ENCODE results near the gene UBXN7. TPM values are rescaled to one million over a fixed set of nuclear protein-coding genes. Genes with fewer than 3 reads are reported as not detected.
"Not testable (repeated sequence)": the region's sequence is repeated elsewhere in the genome, so short reads cannot be mapped to it uniquely, and the experiment has no call there.

UBXN7 gene
- polyA plus RNA-seq, 1 of the 3 experiments (the other 2 are of a cell fraction), result 6.4 TPM

DNA sequence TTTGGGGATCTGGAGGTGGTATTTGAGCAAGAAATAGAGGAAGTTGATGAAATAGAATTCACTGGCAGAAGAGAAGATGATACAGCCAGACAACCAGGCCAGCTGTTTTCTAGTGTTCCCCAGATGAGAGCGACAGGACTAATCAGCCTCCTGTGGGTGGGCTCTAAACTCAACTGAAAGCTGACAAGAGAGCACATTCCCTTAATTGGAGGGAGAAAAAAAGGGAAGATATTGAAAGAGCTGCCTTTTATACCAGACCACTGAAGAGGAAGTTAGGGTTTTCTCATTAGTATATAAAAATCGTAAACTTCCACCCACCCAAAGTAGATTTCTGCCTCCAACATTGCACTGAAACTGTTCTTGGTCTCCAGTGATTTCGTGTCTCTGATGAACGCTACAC lies 87.6 kb downstream of the UBXN7 start:
- Histone ChIP-seq H3K36me3 (replicated peaks in 1 of 2; ENCODE audit: control insufficient read depth in 1 of 2, insufficient read depth in 2 of 2, low read length in 1 of 2) (peaks cover 8 to 10% of the 10 kb centered on the region in 2 experiments), H2AFZ (ENCODE audit: low read depth) (no peak overlapping the region), H3F3A (replicated peaks; ENCODE audit: insufficient read depth) (no peaks in the 10 kb centered on the region), H4K20me1 (ENCODE audit: insufficient read depth) (no peaks in the 10 kb centered on the region), H3K9me3 (no peaks in the 10 kb centered on the region), H3K4me1 (ENCODE audit: control insufficient read depth in 1 of 2, insufficient read depth in 2 of 2, low read depth in 1 of 2, low read length in 1 of 2) (0 out of 4 replicates have a peak, but pooled peaks cover 0 to under 1% of the 10 kb centered on the region in 2 experiments), H3K4me2 (no peak overlapping the region), H3K27me3 (ENCODE audit: insufficient read depth) (no peaks in the 10 kb centered on the region), H3K27ac (ENCODE audit: low read depth in 2 of 2, low read length in 1 of 2) (no peak overlapping the region), H3K9ac (no peak overlapping the region), H3K9me2 (no peaks in the 10 kb centered on the region), H3K4me3 (ENCODE audit: low read depth in 2 of 2, low read length in 1 of 2) (no peak overlapping the region), H3K79me2 (ENCODE audit: insufficient read depth) (no peaks in the 10 kb centered on the region)
- ChIA-PET POLR2A (no interaction called here), CTCF (interaction anchor here (1.2 kb wide), 1 partner anchor 10 kb away, joined by 3 read pairs; no protein-coding TSS in a partner anchor)
- no peak for DNase-seq
- TF ChIP-seq, protein P1, sequence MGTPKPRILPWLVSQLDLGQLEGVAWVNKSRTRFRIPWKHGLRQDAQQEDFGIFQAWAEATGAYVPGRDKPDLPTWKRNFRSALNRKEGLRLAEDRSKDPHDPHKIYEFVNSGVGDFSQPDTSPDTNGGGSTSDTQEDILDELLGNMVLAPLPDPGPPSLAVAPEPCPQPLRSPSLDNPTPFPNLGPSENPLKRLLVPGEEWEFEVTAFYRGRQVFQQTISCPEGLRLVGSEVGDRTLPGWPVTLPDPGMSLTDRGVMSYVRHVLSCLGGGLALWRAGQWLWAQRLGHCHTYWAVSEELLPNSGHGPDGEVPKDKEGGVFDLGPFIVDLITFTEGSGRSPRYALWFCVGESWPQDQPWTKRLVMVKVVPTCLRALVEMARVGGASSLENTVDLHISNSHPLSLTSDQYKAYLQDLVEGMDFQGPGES (IDR thresholded peaks at IDR 0.05; ENCODE audit: low read depth, low read length), result no peak
- TF ChIP-seq ELF1 (IDR thresholded peaks at IDR 0.05) (no peak), CHD2 (IDR thresholded peaks at IDR 0.05; ENCODE audit: low read length, partially characterized antibody) (no peak), FOSL2 (IDR thresholded peaks at IDR 0.05; ENCODE audit: borderline replicate concordance, low read depth) (no peak), NRF1 (IDR thresholded peaks at IDR 0.05; ENCODE audit: low read depth, low read length) (no peak), POLR2AphosphoS5 (IDR thresholded peaks at IDR 0.05; ENCODE audit: low read depth, low read length) (no peak), EZH2phosphoT487 (IDR thresholded peaks at IDR 0.05; ENCODE audit: borderline replicate concordance, low read depth) (no peak), FOXJ3 (CRISPR knock-in tag; IDR thresholded peaks at IDR 0.05) (no peak), RCOR1 (IDR thresholded peaks at IDR 0.05; ENCODE audit: low read length) (no peak), EP300 (IDR thresholded peaks at IDR 0.05; ENCODE audit: borderline replicate concordance in 1 of 2, low read depth in 1 of 2, low read length in 1 of 2) (no peak), SIN3A (IDR thresholded peaks at IDR 0.05; ENCODE audit: borderline replicate concordance, low read depth, low read length) (no peak), SMC3 (IDR thresholded peaks at IDR 0.05; ENCODE audit: low read depth, low read length) (no peak)
- TF ChIP-seq, protein P2, sequence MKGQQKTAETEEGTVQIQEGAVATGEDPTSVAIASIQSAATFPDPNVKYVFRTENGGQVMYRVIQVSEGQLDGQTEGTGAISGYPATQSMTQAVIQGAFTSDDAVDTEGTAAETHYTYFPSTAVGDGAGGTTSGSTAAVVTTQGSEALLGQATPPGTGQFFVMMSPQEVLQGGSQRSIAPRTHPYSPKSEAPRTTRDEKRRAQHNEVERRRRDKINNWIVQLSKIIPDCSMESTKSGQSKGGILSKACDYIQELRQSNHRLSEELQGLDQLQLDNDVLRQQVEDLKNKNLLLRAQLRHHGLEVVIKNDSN (IDR thresholded peaks at IDR 0.05; ENCODE audit: borderline replicate concordance, low read depth), result no peak
- TF ChIP-seq, protein P3, sequence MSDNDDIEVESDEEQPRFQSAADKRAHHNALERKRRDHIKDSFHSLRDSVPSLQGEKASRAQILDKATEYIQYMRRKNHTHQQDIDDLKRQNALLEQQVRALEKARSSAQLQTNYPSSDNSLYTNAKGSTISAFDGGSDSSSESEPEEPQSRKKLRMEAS (IDR thresholded peaks at IDR 0.05; ENCODE audit: low read depth), result no peak
- 98% methylated on average over 4 of the region's 4 CpGs for WGBS (ENCODE audit: low lambda C conversion rate)

DNA sequence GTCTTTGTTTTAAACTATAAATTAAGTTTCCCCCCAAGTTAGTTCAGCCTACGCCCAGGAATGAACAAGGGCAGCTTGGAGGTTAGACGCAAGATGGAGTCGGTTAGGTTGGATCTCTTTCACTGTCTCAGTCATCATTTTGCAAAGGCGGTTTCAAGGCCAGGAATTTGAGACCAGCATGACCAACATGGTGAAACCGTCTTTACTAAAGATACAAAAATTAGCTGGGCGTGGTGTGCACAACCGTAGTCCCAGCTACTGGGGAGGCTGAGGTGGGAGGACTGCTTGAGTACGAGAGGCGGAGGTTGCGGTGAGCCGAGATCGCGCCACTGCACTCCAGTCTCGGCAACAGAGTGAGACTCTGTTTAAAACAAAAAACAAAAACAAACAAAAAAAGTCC lies 88.3 kb downstream of the UBXN7 start:
- H3K4me3 ChIP-seq (ENCODE audit: low read depth in 2 of 2, low read length in 1 of 2); H3K4me1 ChIP-seq (ENCODE audit: control insufficient read depth in 1 of 2, insufficient read depth in 2 of 2, low read depth in 1 of 2, low read length in 1 of 2); DNase-seq; H3K4me2 ChIP-seq; H3K9me3 ChIP-seq; H3K27ac ChIP-seq (ENCODE audit: low read depth in 2 of 2, low read length in 1 of 2); H3K27me3 ChIP-seq (ENCODE audit: insufficient read depth); H3K9me2 ChIP-seq; POLR2A ChIA-PET; H3K36me3 ChIP-seq (replicated peaks in 1 of 2; ENCODE audit: control insufficient read depth in 1 of 2, insufficient read depth in 2 of 2, low read length in 1 of 2); H3K79me2 ChIP-seq (ENCODE audit: insufficient read depth); H3K9ac ChIP-seq; H2AFZ ChIP-seq (ENCODE audit: low read depth); H4K20me1 ChIP-seq (ENCODE audit: insufficient read depth); H3F3A ChIP-seq (replicated peaks; ENCODE audit: insufficient read depth): not testable (repeated sequence)
- 95% methylated on average over 14 of the region's 14 CpGs for WGBS (ENCODE audit: low lambda C conversion rate)
- CTCF ChIA-PET, result interaction anchor here (1.2 kb wide), 1 partner anchor 11 kb away, joined by 3 read pairs; no protein-coding TSS in a partner anchor

All from SK-N-SH (cell line).